ENCODE measurements around the gene BANF2.

The BANF2 gene

GRCh38 chr20:17671565-17671964, 28.2 kb upstream of the BANF2 start:
- no peak for ATAC-seq (ENCODE audit: insufficient read depth, low read depth)
- Histone ChIP-seq H3K4me1 (ENCODE audit: insufficient read depth, low read length) (peaks cover under 1% of the 10 kb centered on the region; the same call in 1 of the 2 replicates), H3K79me2 (ENCODE audit: insufficient read depth, low read length) (peaks cover 61% of the 10 kb centered on the region), H3K9ac (ENCODE audit: low read depth, low read length) (no peak overlapping the region), H3K4me3 (ENCODE audit: low read depth in 1 of 2, low read length in 2 of 2) (no peak overlapping the region), H3K27ac (ENCODE audit: low read length) (no peak overlapping the region), H2AFZ (ENCODE audit: low read depth, low read length) (no peak overlapping the region), H3K4me2 (ENCODE audit: insufficient read depth, low read length) (no peak overlapping the region), H3K9me3 (ENCODE audit: insufficient read depth, low read length, severe bottlenecking) (no peaks in the 10 kb centered on the region), H4K20me1 (ENCODE audit: insufficient read depth, low read length) (peaks cover 59% of the 10 kb centered on the region), H3K27me3 (ENCODE audit: insufficient read depth, low read length, poor library complexity) (no peaks in the 10 kb centered on the region), H3K36me3 (ENCODE audit: insufficient read depth, low read length) (peaks cover 4% of the 10 kb centered on the region; the same call in 1 of the 2 replicates)
- TF ChIP-seq EZH2 (IDR thresholded peaks at IDR 0.05; ENCODE audit: borderline replicate concordance, low read depth, low read length, severe bottlenecking) = no peak
- TF ChIP-seq, protein P1, sequence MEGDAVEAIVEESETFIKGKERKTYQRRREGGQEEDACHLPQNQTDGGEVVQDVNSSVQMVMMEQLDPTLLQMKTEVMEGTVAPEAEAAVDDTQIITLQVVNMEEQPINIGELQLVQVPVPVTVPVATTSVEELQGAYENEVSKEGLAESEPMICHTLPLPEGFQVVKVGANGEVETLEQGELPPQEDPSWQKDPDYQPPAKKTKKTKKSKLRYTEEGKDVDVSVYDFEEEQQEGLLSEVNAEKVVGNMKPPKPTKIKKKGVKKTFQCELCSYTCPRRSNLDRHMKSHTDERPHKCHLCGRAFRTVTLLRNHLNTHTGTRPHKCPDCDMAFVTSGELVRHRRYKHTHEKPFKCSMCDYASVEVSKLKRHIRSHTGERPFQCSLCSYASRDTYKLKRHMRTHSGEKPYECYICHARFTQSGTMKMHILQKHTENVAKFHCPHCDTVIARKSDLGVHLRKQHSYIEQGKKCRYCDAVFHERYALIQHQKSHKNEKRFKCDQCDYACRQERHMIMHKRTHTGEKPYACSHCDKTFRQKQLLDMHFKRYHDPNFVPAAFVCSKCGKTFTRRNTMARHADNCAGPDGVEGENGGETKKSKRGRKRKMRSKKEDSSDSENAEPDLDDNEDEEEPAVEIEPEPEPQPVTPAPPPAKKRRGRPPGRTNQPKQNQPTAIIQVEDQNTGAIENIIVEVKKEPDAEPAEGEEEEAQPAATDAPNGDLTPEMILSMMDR (IDR thresholded peaks at IDR 0.05; ENCODE audit: borderline replicate concordance, extremely low read depth, low read length, poor library complexity, severe bottlenecking) = no peak
- DNase-seq = no peak

- peaks cover 75% of the 10 kb centered on the region for H3K79me2 ChIP-seq (ENCODE audit: insufficient read depth, low read length)
- H3K36me3 ChIP-seq (ENCODE audit: insufficient read depth, low read length) = peaks cover 7% of the 10 kb centered on the region; the same call in 1 of the 2 replicates
- no peak for DNase-seq
- no peak for ATAC-seq (ENCODE audit: insufficient read depth, low read depth)
- no peak overlapping the region for H3K4me3 ChIP-seq (ENCODE audit: low read depth in 1 of 2, low read length in 2 of 2)
- H3K27ac ChIP-seq (ENCODE audit: low read length) = no peak overlapping the region
- H3K9me3 ChIP-seq (ENCODE audit: insufficient read depth, low read length, severe bottlenecking) = no peaks in the 10 kb centered on the region
- no peak overlapping the region for H3K4me2 ChIP-seq (ENCODE audit: insufficient read depth, low read length)
- no peak overlapping the region for H3K9ac ChIP-seq (ENCODE audit: low read depth, low read length)
- no peak for TF ChIP-seq EZH2 (IDR thresholded peaks at IDR 0.05; ENCODE audit: borderline replicate concordance, low read depth, low read length, severe bottlenecking)
- TF ChIP-seq, protein P1 (IDR thresholded peaks at IDR 0.05; ENCODE audit: borderline replicate concordance, extremely low read depth, low read length, poor library complexity, severe bottlenecking) = no peak
- H4K20me1 ChIP-seq (ENCODE audit: insufficient read depth, low read length) = peaks cover 63% of the 10 kb centered on the region
- H3K27me3 ChIP-seq (ENCODE audit: insufficient read depth, low read length, poor library complexity) = no peaks in the 10 kb centered on the region
- H2AFZ ChIP-seq (ENCODE audit: low read depth, low read length) = no peak overlapping the region
- H3K4me1 ChIP-seq (ENCODE audit: insufficient read depth, low read length) = no peaks in the 10 kb centered on the region; the same call in 1 of the 2 replicates
These were observed 26.7 kb upstream of the BANF2 start for GRCh38 chr20:17673084-17673483.

DNA sequence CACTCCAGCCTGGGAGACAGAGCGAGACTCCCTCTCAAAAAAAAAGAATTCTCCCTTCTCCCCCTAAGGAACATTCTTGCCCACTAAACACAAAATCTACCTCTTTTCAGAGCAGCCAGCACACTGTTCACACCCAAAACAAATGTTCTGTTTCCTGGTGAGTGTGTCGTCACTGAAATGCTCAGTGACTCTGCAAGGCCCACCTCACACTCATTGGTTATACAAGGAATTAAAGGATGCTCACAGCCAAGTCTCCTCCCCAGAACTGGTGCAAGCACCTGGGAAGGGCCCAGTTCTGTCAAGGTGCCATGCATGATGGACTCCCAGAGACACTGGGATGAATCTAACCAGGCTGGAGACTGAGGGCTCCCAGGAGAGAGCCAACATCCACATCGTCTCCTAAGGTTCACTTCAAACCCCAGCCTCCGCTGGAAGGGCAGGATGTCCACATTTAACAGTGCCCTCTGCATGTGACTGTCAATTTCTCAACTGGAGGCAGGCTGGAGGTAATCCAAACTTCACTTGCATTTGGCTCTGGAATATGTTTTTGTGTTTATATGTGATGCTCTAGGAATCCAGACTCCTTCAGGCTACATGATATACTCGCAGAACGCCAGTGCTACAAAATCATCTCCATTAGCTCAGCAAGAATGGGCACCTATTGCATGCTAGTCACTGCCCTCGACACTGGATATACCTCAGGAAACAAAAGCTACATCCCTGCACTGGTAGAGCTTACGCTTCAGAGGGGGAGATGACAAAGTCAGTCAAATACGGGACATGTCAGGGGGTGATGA, 24.8 kb upstream of the BANF2 start:
- no peak for TF ChIP-seq EZH2 (IDR thresholded peaks at IDR 0.05; ENCODE audit: borderline replicate concordance, low read depth, low read length, severe bottlenecking)
- TF ChIP-seq, protein P1 (IDR thresholded peaks at IDR 0.05; ENCODE audit: borderline replicate concordance, extremely low read depth, low read length, poor library complexity, severe bottlenecking) = no peak
- Histone ChIP-seq H3K9ac (ENCODE audit: low read depth, low read length) (no peak overlapping the region), H3K79me2 (ENCODE audit: insufficient read depth, low read length) (peaks cover 87% of the 10 kb centered on the region)

More for the DNA sequence above, 24.8 kb upstream of the BANF2 start:
- Histone ChIP-seq H3K27me3 (ENCODE audit: insufficient read depth, low read length, poor library complexity) (no peaks in the 10 kb centered on the region), H3K27ac (ENCODE audit: low read length) (no peak overlapping the region), H3K4me3 (ENCODE audit: low read depth in 1 of 2, low read length in 2 of 2) (no peak overlapping the region), H3K4me1 (ENCODE audit: insufficient read depth, low read length) (peaks cover 17% of the 10 kb centered on the region), H4K20me1 (ENCODE audit: insufficient read depth, low read length) (peaks cover 66% of the 10 kb centered on the region), H3K9me3 (ENCODE audit: insufficient read depth, low read length, severe bottlenecking) (no peaks in the 10 kb centered on the region), H2AFZ (ENCODE audit: low read depth, low read length) (no peak overlapping the region), H3K36me3 (ENCODE audit: insufficient read depth, low read length) (peaks cover 6% of the 10 kb centered on the region), H3K4me2 (ENCODE audit: insufficient read depth, low read length) (no peak overlapping the region)
- ATAC-seq (ENCODE audit: insufficient read depth, low read depth) = no peak
- no peak for DNase-seq
